OCI-LY1 (cell line): ENCODE data around the gene GLI3.

Source experiments
- H2AFZ ChIP-seq: fragments of 200-600 bp; sonication (generic), shearing (Covaris generic); 2 replicates; pipeline ENCODE4 v1.6.0; 2014; ENCODE audit warnings: antibody characterized with exemption, mild to moderate bottlenecking, low read length
- H3F3A ChIP-seq: fragments of 200-600 bp; sonication (generic), shearing (Covaris generic); 2 replicates; pipeline ENCODE4 v1.6.0; 2014; ENCODE audit warnings: mild to moderate bottlenecking, antibody characterized with exemption, low read length, moderate library complexity; ENCODE audit not compliant: insufficient read depth
- H3K27ac ChIP-seq: fragments of 200-600 bp; sonication (generic); 2 replicates; pipeline ENCODE4 v1.5.1; 2014; ENCODE audit warnings: low read length, mixed run types, mild to moderate bottlenecking, low read depth; ENCODE audit not compliant: poor library complexity, severe bottlenecking
- H3K27me3 ChIP-seq: fragments of 200-600 bp; sonication (generic); 2 replicates; pipeline ENCODE4 v1.6.0; 2014; ENCODE audit warnings: antibody characterized with exemption, mild to moderate bottlenecking, low read length, moderate library complexity; ENCODE audit not compliant: insufficient read depth
- H3K36me3 ChIP-seq: fragments of 200-600 bp; sonication (generic); 2 replicates; pipeline ENCODE4 v1.6.1; 2014; ENCODE audit warnings: mild to moderate bottlenecking, antibody characterized with exemption, low read length, moderate library complexity, mixed read lengths; ENCODE audit not compliant: insufficient read depth
- H3K4me1 ChIP-seq: fragments of 200-600 bp; sonication (generic); 2 replicates; pipeline ENCODE4 v1.5.1; 2014; ENCODE audit warnings: mild to moderate bottlenecking, low read length, moderate library complexity; ENCODE audit not compliant: insufficient read depth, severe bottlenecking
- H3K4me2 ChIP-seq: fragments of 200-600 bp; sonication (generic), shearing (Covaris generic); 2 replicates; pipeline ENCODE4 v1.6.1; 2014; ENCODE audit warnings: low read length
- H3K4me3 ChIP-seq: fragments of 200-600 bp; sonication (generic); 2 replicates; pipeline ENCODE4 v1.5.1; 2014; ENCODE audit warnings: low read length, low read depth, mild to moderate bottlenecking, mixed read lengths; ENCODE audit not compliant: poor library complexity, severe bottlenecking
- H3K79me2 ChIP-seq: fragments of 200-600 bp; shearing (Covaris generic); 2 replicates; pipeline ENCODE4 v1.6.1; 2016; ENCODE audit warnings: mixed run types, low read length, mixed read lengths; ENCODE audit not compliant: insufficient read depth
- H3K9ac ChIP-seq: fragments of 200-600 bp; sonication (generic), shearing (Covaris generic); 2 replicates; pipeline ENCODE4 v1.6.1; 2014; ENCODE audit warnings: mild to moderate bottlenecking, low read length, mixed read lengths
- H3K9me2 ChIP-seq: fragments of 200-600 bp; sonication (generic), shearing (Covaris generic); 2 replicates; pipeline ENCODE4 v1.6.1; 2014; ENCODE audit warnings: low read depth, mild to moderate bottlenecking, low read length, mixed read lengths
- H3K9me3 ChIP-seq: fragments of 200-600 bp; shearing (Covaris generic); 2 replicates; pipeline ENCODE4 v1.6.1; 2014; ENCODE audit warnings: low read length, mixed read lengths
- H4K20me1 ChIP-seq: fragments of 200-600 bp; sonication (generic), shearing (Covaris generic); 2 replicates; pipeline ENCODE4 v1.6.0; 2016; ENCODE audit warnings: mild to moderate bottlenecking, low read length; ENCODE audit not compliant: insufficient read depth
- CTCF ChIP-seq: fragments of 200-600 bp; sonication (generic), shearing (Covaris generic); IDR thresholded peaks from 2 replicates; pipeline ENCODE4 v1.5.1; 2017; ENCODE audit warnings: mild to moderate bottlenecking, antibody characterized with exemption, low read length, moderate library complexity, mixed read lengths
- EZH2 ChIP-seq: fragments of 200-600 bp; sonication (generic), shearing (Covaris generic); IDR thresholded peaks from 2 replicates; pipeline ENCODE4 v1.8.0; 2017; ENCODE audit warnings: borderline replicate concordance, mixed run types, mild to moderate bottlenecking, antibody characterized with exemption, low read length, moderate library complexity, mixed read lengths

The GLI3 gene

GRCh38 chr7:41964849-41965745 lies 271.9 kb downstream of the GLI3 start:
- H3K27ac ChIP-seq, result no peak overlapping the region
- no peaks in the 10 kb centered on the region for H3K9me2 ChIP-seq
- H3F3A ChIP-seq, result no peaks in the 10 kb centered on the region
- no peaks in the 10 kb centered on the region; the same call in 1 of the 2 replicates for H3K27me3 ChIP-seq
- H3K9ac ChIP-seq, result no peak overlapping the region
- no peaks in the 10 kb centered on the region for H3K79me2 ChIP-seq
- no peaks in the 10 kb centered on the region for H3K36me3 ChIP-seq
- H3K4me2 ChIP-seq, result no peak overlapping the region
- TF ChIP-seq EZH2 (no peak), CTCF (no peak)
- H3K9me3 ChIP-seq, result no peaks in the 10 kb centered on the region
- H2AFZ ChIP-seq, result no peak overlapping the region
- H4K20me1 ChIP-seq, result no peaks in the 10 kb centered on the region
- no peaks in the 10 kb centered on the region for H3K4me1 ChIP-seq
- no peak overlapping the region for H3K4me3 ChIP-seq

- Histone ChIP-seq H2AFZ (no peak overlapping the region), H3F3A (no peaks in the 10 kb centered on the region), H3K9ac (no peak overlapping the region), H3K4me3 (no peak overlapping the region), H3K4me2 (no peak overlapping the region), H3K36me3 (no peaks in the 10 kb centered on the region), H3K27ac (no peak overlapping the region), H4K20me1 (no peaks in the 10 kb centered on the region), H3K79me2 (no peaks in the 10 kb centered on the region), H3K9me3 (no peaks in the 10 kb centered on the region), H3K27me3 (no peaks in the 10 kb centered on the region; the same call in 1 of the 2 replicates), H3K4me1 (no peaks in the 10 kb centered on the region), H3K9me2 (no peaks in the 10 kb centered on the region)
- TF ChIP-seq EZH2 (no peak), CTCF (no peak)
These were observed 272.7 kb downstream of the GLI3 start for GRCh38 chr7:41964183-41964753.

- Histone ChIP-seq H3K9me3 (no peaks in the 10 kb centered on the region), H4K20me1 (no peaks in the 10 kb centered on the region), H3F3A (no peaks in the 10 kb centered on the region), H3K9ac (no peak overlapping the region), H3K79me2 (no peaks in the 10 kb centered on the region), H3K27me3 (peaks cover 3% of the 10 kb centered on the region), H3K4me2 (no peak overlapping the region), H3K4me3 (no peak overlapping the region), H3K9me2 (no peaks in the 10 kb centered on the region), H3K4me1 (no peaks in the 10 kb centered on the region), H3K27ac (no peak overlapping the region), H3K36me3 (no peaks in the 10 kb centered on the region), H2AFZ (no peak overlapping the region)
- TF ChIP-seq CTCF (no peak), EZH2 (no peak)
These were observed 280.3 kb downstream of the GLI3 start for GRCh38 chr7:41956705-41957104.
